Stimulated activated CD4-positive, alpha-beta T cell treated with anti-CD3 and anti-CD28 coated beads, TNF-alpha, amount 100 ng/mL, for 1 hour (primary cell): Measurements from ENCODE around the gene CCDC7.
A peak's percentile ranks its signal among the peaks of the same experiment; 100 is the strongest.
"Not testable (repeated sequence)": the region's sequence is repeated elsewhere in the genome, so short reads cannot be mapped to it uniquely, and the experiment has no call there.

Experiments used
- DNase-seq, 3 donors: peaks; one replicate each; pipeline ENCODE4 v3.0.0-alpha.2; 2020; ENCODE audit warnings: low read depth in 3 of 3, low spot score in 1 of 3

Gene CCDC7

GRCh38 chr10:32445740-32446535 lies at the start of gene CCDC7:
CCDC7 (plus strand) TSS chr10:32446140; CDS start chr10:32451643, 5,503 bp downstream.
- DNase-seq = peak; percentile 64 to 72 (median 70)

DNA sequence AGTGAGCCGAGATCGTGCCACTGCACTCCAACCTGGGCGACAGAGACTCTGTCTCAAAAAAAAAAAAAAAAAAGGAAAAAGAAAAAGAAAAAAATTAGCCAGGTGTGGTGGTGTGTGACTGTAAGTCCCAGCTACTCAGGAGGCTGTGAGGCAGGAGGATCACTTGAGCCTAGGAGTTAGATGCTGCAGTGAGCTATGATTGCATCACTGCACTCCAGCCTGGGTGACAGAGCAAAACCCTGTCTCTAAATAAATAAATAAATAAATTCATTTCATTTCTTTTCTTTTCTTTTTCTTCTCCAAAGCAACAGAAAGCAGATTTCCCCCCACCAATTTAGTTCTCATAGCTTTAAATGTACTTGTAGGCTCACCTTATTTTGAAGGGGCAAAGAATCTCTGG lies 48.8 kb upstream of the CCDC7 start:
- not testable (repeated sequence) for DNase-seq

- DNase-seq = not testable (repeated sequence)
Measured at GRCh38 chr10:32399720-32400119, 46.2 kb upstream of the CCDC7 start.

DNA sequence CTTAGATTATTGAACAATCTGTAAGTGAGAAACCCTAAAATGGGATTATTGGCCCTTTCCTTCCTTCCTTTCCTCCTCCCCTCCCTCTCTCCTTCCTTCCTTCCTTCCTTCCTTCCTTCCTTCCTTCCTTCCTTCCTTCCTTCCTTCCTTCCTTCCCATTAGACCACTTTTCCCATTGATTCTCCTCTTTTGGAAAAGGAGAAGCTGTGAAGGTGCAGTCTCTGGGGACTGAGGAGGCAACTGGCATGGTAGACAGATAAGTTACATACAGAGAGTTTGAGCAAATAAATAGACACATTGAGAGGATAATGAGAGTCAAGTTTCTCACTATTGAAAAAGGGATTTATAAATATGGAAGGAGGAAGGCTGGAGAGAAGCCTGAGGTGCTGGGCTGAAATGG lies 45.0 kb upstream of the CCDC7 start:
- no peak for DNase-seq

- DNase-seq = no peak
Measured at GRCh38 chr10:32402499-32402898, 43.4 kb upstream of the CCDC7 start.

- DNase-seq = no peak
Measured at GRCh38 chr10:32403091-32403490, 42.8 kb upstream of the CCDC7 start.

DNA sequence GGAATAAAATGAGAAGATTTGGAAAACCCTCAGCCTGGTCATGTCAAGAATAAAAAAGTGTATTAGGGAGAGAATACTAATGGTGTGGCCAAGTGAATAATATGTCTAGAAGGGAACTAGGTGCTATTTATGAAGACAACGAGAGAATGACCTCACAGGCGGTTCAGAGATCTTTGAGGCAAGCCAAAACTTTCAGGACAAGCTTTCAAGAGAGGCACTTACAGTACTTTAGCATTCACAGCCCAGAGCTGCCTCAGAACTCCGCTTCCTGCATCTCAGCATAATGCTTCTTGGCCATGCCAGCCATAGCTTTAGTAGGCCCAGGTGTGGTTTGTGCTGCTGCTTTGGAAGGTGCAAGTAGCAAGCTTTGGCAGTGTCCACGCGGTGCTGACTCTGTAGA lies 37.2 kb upstream of the CCDC7 start:
- DNase-seq = no peak

GRCh38 chr10:32409741-32410140 lies 36.2 kb upstream of the CCDC7 start:
- no peak for DNase-seq

- DNase-seq = no peak
Measured at GRCh38 chr10:32410569-32410968, 35.4 kb upstream of the CCDC7 start.

GRCh38 chr10:32411797-32412498 lies 34.0 kb upstream of the CCDC7 start:
- no peak for DNase-seq

DNA sequence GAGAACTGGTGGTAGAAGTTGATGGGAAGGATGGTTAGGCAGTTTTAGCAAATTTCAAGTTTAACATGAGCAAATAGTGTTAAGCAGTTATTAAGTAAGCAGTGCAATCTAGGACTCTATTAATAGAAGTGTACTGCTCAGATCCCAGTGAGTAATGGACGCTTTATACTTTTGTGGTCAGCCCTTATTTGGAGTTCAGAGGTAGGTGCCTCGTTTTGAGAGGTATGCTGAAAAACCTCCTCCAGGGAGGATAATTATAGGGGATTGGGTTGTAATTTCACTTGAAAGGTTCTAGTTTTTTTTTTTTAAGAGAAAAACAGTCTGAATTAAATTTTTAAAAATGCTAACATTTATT lies 33.5 kb upstream of the CCDC7 start:
- no peak for DNase-seq

DNA sequence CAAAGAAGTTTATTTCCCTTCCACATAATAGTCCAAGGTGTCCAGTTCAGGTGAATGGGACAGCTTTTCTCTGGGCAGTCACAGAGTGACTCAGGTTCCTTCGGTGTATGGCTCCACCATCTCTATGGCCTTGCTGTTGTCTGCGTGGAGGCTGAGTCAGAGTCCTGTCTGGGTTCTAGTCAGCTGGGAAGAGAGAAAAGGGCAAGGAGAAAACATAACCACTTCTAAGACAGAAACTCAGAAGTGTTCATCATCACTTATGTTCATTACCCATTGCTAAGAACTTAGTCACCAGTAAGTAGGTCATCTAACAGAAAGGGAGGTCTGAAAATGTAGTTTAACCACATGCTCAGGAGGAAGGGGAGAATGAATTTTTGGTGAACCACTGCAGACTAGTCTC lies 32.4 kb upstream of the CCDC7 start:
- DNase-seq = peak in 1 of 3 donors; percentile 5

DNA sequence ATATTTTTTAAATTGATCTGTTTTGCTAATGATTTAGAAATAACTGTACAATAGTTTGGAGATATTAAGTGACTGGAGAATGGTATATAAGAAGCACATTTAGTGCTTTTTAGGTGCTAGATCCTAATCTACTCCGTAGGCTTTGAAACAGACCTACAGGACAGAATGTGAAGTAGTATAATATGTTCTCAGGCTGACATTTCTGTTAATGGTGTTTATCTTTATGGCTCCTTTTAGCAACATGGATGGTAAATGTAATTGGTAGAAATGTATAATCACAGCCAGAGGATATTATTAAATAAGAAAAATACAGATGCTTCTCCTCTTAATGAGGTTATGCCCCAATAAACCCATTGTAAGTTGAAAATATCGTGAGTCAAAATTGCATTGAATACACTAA lies 30.6 kb upstream of the CCDC7 start:
- DNase-seq = no peak

DNA sequence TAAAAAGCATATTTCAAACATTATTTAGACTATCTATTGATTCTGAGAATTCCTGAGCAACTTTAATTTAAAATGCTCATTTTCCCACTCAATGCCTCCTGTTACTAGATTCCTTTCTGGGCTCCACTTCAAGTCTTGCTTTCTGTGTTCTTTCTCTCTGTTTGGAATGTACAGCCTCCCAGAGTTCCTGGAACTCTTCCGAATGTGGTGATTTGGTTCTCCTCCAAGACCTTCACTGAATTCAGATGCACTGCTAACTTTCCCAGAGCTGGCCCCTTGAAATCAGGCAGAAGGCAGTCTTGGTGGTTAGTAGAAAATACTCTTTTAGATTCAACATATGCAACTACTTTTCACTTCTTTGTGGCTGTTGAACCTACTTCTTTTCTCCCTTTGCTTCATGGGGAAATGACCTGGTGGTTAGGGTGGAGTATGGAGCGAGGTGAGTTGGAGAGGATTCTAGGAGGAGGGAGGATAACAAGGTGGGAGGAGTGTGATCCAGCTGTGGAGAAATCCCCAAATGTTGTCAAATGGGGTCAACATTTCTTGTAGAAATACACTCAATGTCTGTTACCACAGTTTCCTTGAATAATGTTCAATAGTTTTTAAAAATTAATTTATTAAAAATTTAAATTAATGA lies 27.9 kb upstream of the CCDC7 start:
- DNase-seq = no peak

GRCh38 chr10:32418572-32418971 lies 27.4 kb upstream of the CCDC7 start:
- DNase-seq = no peak

DNA sequence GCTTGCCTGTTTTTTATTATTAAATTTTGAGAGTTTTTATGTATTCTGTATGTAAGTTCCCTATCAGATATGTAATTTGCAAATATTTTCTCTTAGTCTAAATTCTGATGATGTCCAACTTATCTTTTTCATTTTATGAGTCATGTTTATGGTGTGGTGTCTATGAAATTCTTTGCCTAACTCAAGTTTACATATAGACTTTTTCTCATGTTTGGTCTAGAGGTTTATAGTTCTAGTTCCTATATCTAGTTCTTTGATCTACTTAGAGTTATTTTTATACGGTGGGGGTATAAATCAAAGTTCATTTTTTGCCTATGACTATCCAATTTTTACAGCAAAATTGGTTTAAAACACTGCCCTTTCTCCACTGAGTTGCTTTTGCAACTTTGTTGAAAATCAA lies 26.3 kb upstream of the CCDC7 start:
- no peak for DNase-seq

DNA sequence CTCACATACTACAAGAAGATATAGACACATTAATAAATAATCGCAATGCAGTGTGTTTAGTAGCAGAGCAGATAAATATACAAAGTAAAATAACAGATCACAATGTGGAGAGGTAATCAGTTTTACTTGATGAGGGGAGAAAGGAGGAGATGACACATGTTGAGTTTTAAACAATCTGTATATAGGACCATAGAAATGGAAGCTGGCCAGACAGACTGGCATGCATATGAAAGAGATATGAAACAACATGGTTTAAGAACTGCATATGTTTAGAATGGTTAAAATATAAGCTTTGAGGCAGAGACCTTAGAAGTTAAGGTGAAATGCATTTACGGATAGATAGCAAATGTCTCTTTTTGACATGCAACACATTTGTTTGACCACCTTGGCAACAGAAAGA lies 19.8 kb upstream of the CCDC7 start:
- no peak for DNase-seq

GRCh38 chr10:32433542-32433941 lies 12.4 kb upstream of the CCDC7 start:
- no peak for DNase-seq

- no peak for DNase-seq
Measured at GRCh38 chr10:32436215-32436614, 9.7 kb upstream of the CCDC7 start.

DNA sequence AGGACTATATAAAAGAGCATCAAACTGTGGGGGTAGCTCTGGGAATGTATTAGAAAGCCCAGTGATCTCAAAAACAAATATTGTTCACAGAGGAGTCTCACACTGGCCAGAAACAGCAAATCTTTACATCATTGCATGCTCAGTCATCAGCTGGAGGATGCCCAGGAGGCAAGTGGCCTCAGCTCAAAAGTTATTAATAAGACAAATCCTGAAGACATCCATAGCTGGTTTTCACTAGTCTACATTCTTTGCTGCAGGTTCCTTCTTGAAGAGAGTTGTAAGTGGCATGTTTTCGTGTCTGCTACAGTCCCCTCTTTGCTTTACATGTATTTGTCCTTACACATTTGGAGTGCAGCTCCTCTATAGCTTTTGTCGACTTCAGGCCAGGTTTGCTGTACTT lies 8.6 kb upstream of the CCDC7 start:
- DNase-seq = no peak

DNA sequence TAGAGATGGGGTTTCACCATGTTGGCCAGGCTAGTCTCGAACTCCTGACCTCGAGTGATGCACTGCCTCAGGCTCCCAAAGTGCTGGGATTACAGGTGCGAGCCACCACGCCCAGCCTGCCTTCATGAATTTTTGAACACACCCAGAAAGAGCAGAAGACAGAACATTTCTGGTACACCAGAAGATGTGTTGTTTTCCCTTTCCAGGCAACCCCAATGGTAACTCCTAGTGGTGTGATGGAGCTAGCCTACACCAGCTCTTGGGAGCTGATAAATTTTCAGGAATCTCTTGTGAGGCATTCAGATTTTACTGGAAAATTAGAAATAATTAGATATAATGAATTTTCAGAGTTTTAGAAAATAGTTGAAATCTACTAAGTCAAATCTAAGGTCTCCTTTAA lies 904 bp upstream of the CCDC7 start:
- no peak for DNase-seq
